Parathyroid adenoma (tissue), 2 donors: ENCODE results near the gene PAX3.

Experiments used
- H2AFZ ChIP-seq: fragments of 300-600 bp; sonication (generic); one replicate; pipeline ENCODE4 v1.7.0; 2017; ENCODE audit warnings: antibody characterized with exemption, mild to moderate bottlenecking
- H3K27ac ChIP-seq: fragments of 300-600 bp; sonication (generic); one replicate; pipeline ENCODE4 v1.7.0; 2017
- H3K27me3 ChIP-seq: fragments of 300-600 bp; sonication (generic); one replicate; pipeline ENCODE4 v1.7.0; 2017; ENCODE audit warnings: low read length; ENCODE audit not compliant: control insufficient read depth, insufficient read depth
- H3K36me3 ChIP-seq: fragments of 300-600 bp; sonication (generic); one replicate; pipeline ENCODE4 v1.7.0; 2017; ENCODE audit warnings: low read length; ENCODE audit not compliant: control insufficient read depth, insufficient read depth
- H3K4me1 ChIP-seq: fragments of 300-600 bp; sonication (generic); one replicate; pipeline ENCODE4 v1.7.0; 2017; ENCODE audit warnings: control low read depth
- H3K4me2 ChIP-seq: fragments of 300-600 bp; sonication (generic); one replicate; pipeline ENCODE4 v1.7.0; 2017; ENCODE audit warnings: low read length
- H3K4me3 ChIP-seq: fragments of 300-600 bp; sonication (generic); one replicate; pipeline ENCODE4 v1.7.0; 2017; ENCODE audit warnings: low read depth, low read length
- H3K79me2 ChIP-seq: fragments of 300-600 bp; sonication (generic); one replicate; pipeline ENCODE4 v1.7.0; 2017; ENCODE audit warnings: control low read depth
- H3K9ac ChIP-seq: fragments of 300-600 bp; sonication (generic); one replicate; pipeline ENCODE4 v1.7.0; 2017; ENCODE audit warnings: mild to moderate bottlenecking
- H3K9me3 ChIP-seq: fragments of 300-600 bp; sonication (generic); one replicate; pipeline ENCODE4 v1.7.0; 2017; ENCODE audit warnings: low read length; ENCODE audit not compliant: control insufficient read depth
- TF ChIP-seq, protein P1 (sequence below): fragments of 300-600 bp; sonication (generic); IDR thresholded peaks from one replicate; pipeline ENCODE4 v1.7.0; 2017; ENCODE audit warnings: antibody characterized with exemption, mild to moderate bottlenecking
- donor health status: primary hyperparathyroidism.

Gene PAX3

DNA sequence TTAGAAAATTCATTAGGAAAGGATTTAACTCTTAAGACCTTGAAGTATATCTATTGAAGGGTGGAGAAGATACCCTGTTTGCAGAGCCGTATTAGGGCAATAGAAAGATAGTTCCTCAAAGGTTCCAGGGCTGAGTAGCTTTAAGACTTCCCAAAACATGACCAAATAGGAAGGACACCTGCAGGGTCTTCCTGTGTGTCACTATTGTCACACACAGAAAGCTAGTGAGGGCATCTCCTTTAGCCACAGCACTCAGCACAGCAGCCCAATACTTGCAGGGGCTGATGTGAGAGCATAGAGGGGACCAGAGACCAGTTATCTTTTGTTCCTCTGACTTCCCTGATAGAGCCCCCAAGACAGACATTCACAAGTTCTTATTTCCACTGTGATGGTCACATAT, 93.7 kb downstream of the PAX3 start:
- H3K79me2 ChIP-seq: no peaks in the 10 kb centered on the region
- no peaks in the 10 kb centered on the region for H3K36me3 ChIP-seq
- no peaks in the 10 kb centered on the region for H3K9me3 ChIP-seq

DNA sequence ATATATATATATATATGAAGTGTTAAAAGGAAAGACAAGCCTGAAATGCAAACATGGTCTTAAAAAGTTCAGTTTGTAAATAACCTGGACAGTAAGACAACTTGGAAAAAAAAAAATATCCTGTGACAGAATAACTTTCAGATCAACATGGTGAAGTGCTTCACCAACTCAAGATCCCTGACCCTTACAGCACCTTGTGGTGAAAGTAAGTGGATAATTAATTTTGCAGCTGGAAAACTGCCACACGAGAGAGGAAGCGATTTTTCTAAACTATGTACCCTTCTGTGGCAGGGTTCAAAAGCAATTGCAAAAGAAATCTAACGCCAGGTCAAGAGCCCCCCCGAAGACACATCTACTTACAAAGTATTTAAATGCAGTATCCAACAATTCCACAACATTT, 95.8 kb downstream of the PAX3 start:
- H3K4me3 ChIP-seq: no peak overlapping the region
- no peak overlapping the region for H3K27ac ChIP-seq
- H3K27me3 ChIP-seq: no peaks in the 10 kb centered on the region
- H3K36me3 ChIP-seq: no peaks in the 10 kb centered on the region
- no peaks in the 10 kb centered on the region for H3K79me2 ChIP-seq
- no peaks in the 10 kb centered on the region for H3K9me3 ChIP-seq
- H3K9ac ChIP-seq: no peak overlapping the region
- H3K4me1 ChIP-seq: no peaks in the 10 kb centered on the region
- no peak overlapping the region for H2AFZ ChIP-seq
- no peak overlapping the region for H3K4me2 ChIP-seq
- TF ChIP-seq, protein P1, sequence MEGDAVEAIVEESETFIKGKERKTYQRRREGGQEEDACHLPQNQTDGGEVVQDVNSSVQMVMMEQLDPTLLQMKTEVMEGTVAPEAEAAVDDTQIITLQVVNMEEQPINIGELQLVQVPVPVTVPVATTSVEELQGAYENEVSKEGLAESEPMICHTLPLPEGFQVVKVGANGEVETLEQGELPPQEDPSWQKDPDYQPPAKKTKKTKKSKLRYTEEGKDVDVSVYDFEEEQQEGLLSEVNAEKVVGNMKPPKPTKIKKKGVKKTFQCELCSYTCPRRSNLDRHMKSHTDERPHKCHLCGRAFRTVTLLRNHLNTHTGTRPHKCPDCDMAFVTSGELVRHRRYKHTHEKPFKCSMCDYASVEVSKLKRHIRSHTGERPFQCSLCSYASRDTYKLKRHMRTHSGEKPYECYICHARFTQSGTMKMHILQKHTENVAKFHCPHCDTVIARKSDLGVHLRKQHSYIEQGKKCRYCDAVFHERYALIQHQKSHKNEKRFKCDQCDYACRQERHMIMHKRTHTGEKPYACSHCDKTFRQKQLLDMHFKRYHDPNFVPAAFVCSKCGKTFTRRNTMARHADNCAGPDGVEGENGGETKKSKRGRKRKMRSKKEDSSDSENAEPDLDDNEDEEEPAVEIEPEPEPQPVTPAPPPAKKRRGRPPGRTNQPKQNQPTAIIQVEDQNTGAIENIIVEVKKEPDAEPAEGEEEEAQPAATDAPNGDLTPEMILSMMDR: no peak

More for the DNA sequence above, 93.7 kb downstream of the PAX3 start:
- Histone ChIP-seq H3K9ac (no peak overlapping the region), H3K27me3 (no peaks in the 10 kb centered on the region), H3K27ac (no peak overlapping the region), H3K4me1 (no peaks in the 10 kb centered on the region), H3K4me2 (no peak overlapping the region), H3K4me3 (no peak overlapping the region), H2AFZ (no peak overlapping the region)
- TF ChIP-seq, protein P1: no peak

DNA sequence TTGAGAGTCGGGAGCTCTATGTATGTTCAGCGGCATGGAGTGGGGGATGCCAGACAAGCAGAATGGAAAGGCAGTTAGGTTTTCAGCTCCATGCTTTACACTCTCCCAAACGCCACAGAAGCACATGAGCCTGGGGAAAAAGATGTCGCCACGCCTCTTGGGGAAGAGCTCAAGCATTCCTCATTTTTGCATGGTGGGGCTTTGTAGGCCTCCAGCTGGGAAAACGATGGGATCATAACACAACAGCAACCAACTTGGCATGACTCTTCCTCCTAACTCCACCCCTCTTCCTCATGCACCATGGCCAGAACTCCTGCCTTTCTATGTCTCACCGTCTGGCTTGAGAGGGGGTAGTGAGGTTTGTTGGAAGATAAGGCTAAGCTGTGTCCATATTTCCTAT, 102.6 kb downstream of the PAX3 start:
- no peak overlapping the region for H3K27ac ChIP-seq
- no peaks in the 10 kb centered on the region for H3K79me2 ChIP-seq
- H2AFZ ChIP-seq: no peak overlapping the region
- no peaks in the 10 kb centered on the region for H3K27me3 ChIP-seq
- H3K4me3 ChIP-seq: no peak overlapping the region
- H3K9me3 ChIP-seq: no peaks in the 10 kb centered on the region
- no peak overlapping the region for H3K9ac ChIP-seq
- H3K4me1 ChIP-seq: no peaks in the 10 kb centered on the region
- H3K36me3 ChIP-seq: no peaks in the 10 kb centered on the region
- TF ChIP-seq, protein P1: no peak
- H3K4me2 ChIP-seq: no peak overlapping the region

DNA sequence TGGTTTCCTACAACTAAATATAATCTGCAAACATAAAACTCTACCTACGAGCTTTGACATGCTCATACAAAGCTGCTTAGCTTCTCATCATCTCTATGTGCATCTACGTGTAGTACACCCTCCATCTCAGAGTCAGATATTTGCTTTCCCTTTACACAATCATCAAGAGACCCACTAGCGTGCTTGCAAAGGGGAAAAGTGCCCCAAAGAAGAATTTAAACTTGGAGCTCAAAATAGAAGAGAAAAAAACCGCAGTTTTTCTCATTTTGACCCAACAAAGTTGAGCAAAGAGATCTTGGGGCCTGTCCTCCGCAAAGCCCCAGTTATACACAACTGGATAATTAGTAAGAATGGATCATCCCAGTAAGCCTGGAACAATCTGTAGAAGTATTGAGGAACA, 104.1 kb downstream of the PAX3 start:
- TF ChIP-seq, protein P1: no peak
- Histone ChIP-seq H2AFZ (no peak overlapping the region), H3K9ac (no peak overlapping the region), H3K27ac (no peak overlapping the region), H3K79me2 (no peaks in the 10 kb centered on the region), H3K4me3 (no peak overlapping the region), H3K4me2 (no peak overlapping the region), H3K36me3 (no peaks in the 10 kb centered on the region), H3K27me3 (no peaks in the 10 kb centered on the region), H3K4me1 (no peaks in the 10 kb centered on the region), H3K9me3 (no peaks in the 10 kb centered on the region)

DNA sequence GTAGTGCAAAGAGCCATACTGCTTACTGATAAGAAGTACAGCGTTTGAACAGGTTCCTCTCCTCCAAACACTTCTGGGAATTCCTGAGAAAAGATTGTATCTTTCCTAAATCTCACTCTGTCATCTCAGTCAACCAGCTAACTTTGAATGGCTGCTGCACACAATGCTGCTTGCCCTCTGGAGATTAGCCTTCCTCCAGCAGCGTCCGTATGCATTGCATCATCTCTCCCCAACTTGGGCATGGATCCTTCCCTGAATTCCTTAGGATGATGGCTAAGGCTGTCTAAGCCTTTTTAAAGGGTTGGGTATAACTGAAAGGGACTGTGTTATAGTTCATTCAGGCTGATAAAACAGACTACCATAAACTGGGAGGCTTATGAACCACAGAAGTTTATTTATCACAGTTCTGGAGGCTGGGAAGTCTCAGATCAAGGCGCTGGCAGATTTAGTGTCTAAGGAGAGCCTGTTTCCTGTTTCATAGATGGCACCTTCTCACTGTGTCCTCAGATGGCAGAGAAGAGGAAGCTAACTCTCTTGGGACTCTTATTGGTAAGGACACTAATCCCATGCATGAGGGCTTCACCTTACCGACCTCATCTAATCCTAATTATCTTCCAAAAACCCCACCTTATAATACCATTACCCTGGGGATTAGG, 105.3 kb downstream of the PAX3 start:
- TF ChIP-seq, protein P1: no peak
- Histone ChIP-seq H2AFZ (no peak overlapping the region), H3K36me3 (no peaks in the 10 kb centered on the region), H3K4me3 (no peak overlapping the region), H3K27ac (no peak overlapping the region), H3K9me3 (no peaks in the 10 kb centered on the region), H3K9ac (no peak overlapping the region), H3K4me1 (no peaks in the 10 kb centered on the region), H3K27me3 (no peaks in the 10 kb centered on the region), H3K79me2 (no peaks in the 10 kb centered on the region), H3K4me2 (no peak overlapping the region)
